Dedifferentiated amniotic fluid mesenchymal stem cell (primary cell): ENCODE data around the gene NLN.
A peak's percentile ranks its signal among the peaks of the same experiment; 100 is the strongest.
"Not testable (repeated sequence)": the region's sequence is repeated elsewhere in the genome, so short reads cannot be mapped to it uniquely, and the experiment has no call there.

Experiments
- DNase-seq: peaks from one replicate; pipeline ENCODE4 v3.0.0-alpha.2; 2016; ENCODE audit errors: extremely low spot score

NLN gene

GRCh38 chr5:65832152-65832551 is 110.1 kb downstream of the NLN start:
- DNase-seq: no peak

- DNase-seq: no peak
Measured at GRCh38 chr5:65832603-65833228, 110.7 kb downstream of the NLN start.

GRCh38 chr5:65833780-65834179 is 111.8 kb downstream of the NLN start:
- no peak for DNase-seq

GRCh38 chr5:65834306-65834705 is 112.3 kb downstream of the NLN start:
- no peak for DNase-seq

GRCh38 chr5:65835191-65835590 is 113.2 kb downstream of the NLN start:
- no peak for DNase-seq

- DNase-seq: no peak
Measured at GRCh38 chr5:65837139-65837538, 115.1 kb downstream of the NLN start.

GRCh38 chr5:65839170-65839569 is 117.2 kb downstream of the NLN start:
- not testable (repeated sequence) for DNase-seq

GRCh38 chr5:65840071-65840470 is 118.1 kb downstream of the NLN start:
- no peak for DNase-seq

GRCh38 chr5:65844763-65845162 is 122.8 kb downstream of the NLN start:
- DNase-seq: not testable (repeated sequence)

GRCh38 chr5:65846101-65846500 is 124.1 kb downstream of the NLN start:
- no peak for DNase-seq

- DNase-seq: not testable (repeated sequence)
Measured at GRCh38 chr5:65847019-65847418, 125.0 kb downstream of the NLN start.

- DNase-seq: not testable (repeated sequence)
Measured at GRCh38 chr5:65849918-65850317, 127.9 kb downstream of the NLN start.

GRCh38 chr5:65854925-65855324 is 132.9 kb downstream of the NLN start:
- DNase-seq: no peak

GRCh38 chr5:65855766-65856315 is 133.8 kb downstream of the NLN start:
- DNase-seq: no peak

- no peak for DNase-seq
Measured at GRCh38 chr5:65856520-65856919, 134.5 kb downstream of the NLN start.

GRCh38 chr5:65858316-65858715 is 136.3 kb downstream of the NLN start:
- no peak for DNase-seq

- DNase-seq: peak; percentile 89
Measured at GRCh38 chr5:65861830-65862241, 139.8 kb downstream of the NLN start.

- no peak for DNase-seq
Measured at GRCh38 chr5:65862384-65862783, 140.4 kb downstream of the NLN start.

GRCh38 chr5:65863747-65864146 is 141.7 kb downstream of the NLN start:
- no peak for DNase-seq

GRCh38 chr5:65866837-65867521 is 145.0 kb downstream of the NLN start:
- DNase-seq: no peak

GRCh38 chr5:65867542-65868195 is 145.7 kb downstream of the NLN start:
- no peak for DNase-seq

GRCh38 chr5:65868509-65868908 is 146.5 kb downstream of the NLN start:
- no peak for DNase-seq

GRCh38 chr5:65871182-65871581 is 149.2 kb downstream of the NLN start:
- no peak for DNase-seq
